Measurements from ENCODE around the gene GAS2.

Gene GAS2

GRCh38 chr11:22715971-22716370 is 49.6 kb downstream of the GAS2 start:
- Histone ChIP-seq H3K4me3 (ENCODE audit: insufficient read depth, low read length, poor library complexity, severe bottlenecking) (no peak overlapping the region), H3K79me2 (ENCODE audit: insufficient read depth, low read length) (no peaks in the 10 kb centered on the region), H3K9ac (ENCODE audit: low read length) (no peak overlapping the region), H3K4me2 (ENCODE audit: low read depth, low read length, poor library complexity, severe bottlenecking) (no peak overlapping the region), H3K36me3 (ENCODE audit: low read length) (no peaks in the 10 kb centered on the region), H2AFZ (ENCODE audit: low read depth, low read length, severe bottlenecking) (no peak overlapping the region), H3F3A (ENCODE audit: insufficient read depth) (no peaks in the 10 kb centered on the region), H4K20me1 (ENCODE audit: low read depth, low read length) (no peaks in the 10 kb centered on the region), H3K27me3 (ENCODE audit: low read length) (no peaks in the 10 kb centered on the region), H3K9me3 (ENCODE audit: insufficient read depth, low read length) (no peaks in the 10 kb centered on the region), H3K9me2 (replicated peaks; ENCODE audit: insufficient read depth, low read length) (no peaks in the 10 kb centered on the region), H3K27ac (ENCODE audit: low read depth, low read length) (no peak overlapping the region)
- TF ChIP-seq CTCF (IDR thresholded peaks at IDR 0.05; ENCODE audit: insufficient read depth, low read length, poor library complexity, severe bottlenecking) = no peak
- TF ChIP-seq EZH2phosphoT487 (conservative IDR thresholded peaks at IDR 0.05; ENCODE audit: low read length) = no peak

GRCh38 chr11:22720457-22720856 is 54.0 kb downstream of the GAS2 start:
- H3K9me2 ChIP-seq (replicated peaks; ENCODE audit: insufficient read depth, low read length) = no peaks in the 10 kb centered on the region
- no peaks in the 10 kb centered on the region for H3K27me3 ChIP-seq (ENCODE audit: low read length)
- no peaks in the 10 kb centered on the region for H3K9me3 ChIP-seq (ENCODE audit: insufficient read depth, low read length)
- no peaks in the 10 kb centered on the region for H3K36me3 ChIP-seq (ENCODE audit: low read length)
- no peak overlapping the region for H3K9ac ChIP-seq (ENCODE audit: low read length)
- no peaks in the 10 kb centered on the region for H4K20me1 ChIP-seq (ENCODE audit: low read depth, low read length)
- no peaks in the 10 kb centered on the region for H3K79me2 ChIP-seq (ENCODE audit: insufficient read depth, low read length)
- no peak overlapping the region for H3K4me2 ChIP-seq (ENCODE audit: low read depth, low read length, poor library complexity, severe bottlenecking)
- TF ChIP-seq CTCF (IDR thresholded peaks at IDR 0.05; ENCODE audit: insufficient read depth, low read length, poor library complexity, severe bottlenecking) (no peak), EZH2phosphoT487 (conservative IDR thresholded peaks at IDR 0.05; ENCODE audit: low read length) (no peak)
- no peaks in the 10 kb centered on the region for H3F3A ChIP-seq (ENCODE audit: insufficient read depth)
- no peak overlapping the region for H3K27ac ChIP-seq (ENCODE audit: low read depth, low read length)
- no peak overlapping the region for H2AFZ ChIP-seq (ENCODE audit: low read depth, low read length, severe bottlenecking)
- no peak overlapping the region for H3K4me3 ChIP-seq (ENCODE audit: insufficient read depth, low read length, poor library complexity, severe bottlenecking)

GRCh38 chr11:22723274-22723673 is 56.9 kb downstream of the GAS2 start:
- Histone ChIP-seq H3K27ac (ENCODE audit: low read depth, low read length) (no peak overlapping the region), H3K4me2 (ENCODE audit: low read depth, low read length, poor library complexity, severe bottlenecking) (no peak overlapping the region)

More at GRCh38 chr11:22723274-22723673, 56.9 kb downstream of the GAS2 start:
- H3K9ac ChIP-seq (ENCODE audit: low read length) = no peak overlapping the region
- no peaks in the 10 kb centered on the region for H3K9me3 ChIP-seq (ENCODE audit: insufficient read depth, low read length)
- no peaks in the 10 kb centered on the region for H3F3A ChIP-seq (ENCODE audit: insufficient read depth)
- no peak overlapping the region for H2AFZ ChIP-seq (ENCODE audit: low read depth, low read length, severe bottlenecking)
- no peak for TF ChIP-seq EZH2phosphoT487 (conservative IDR thresholded peaks at IDR 0.05; ENCODE audit: low read length)
- no peak for TF ChIP-seq CTCF (IDR thresholded peaks at IDR 0.05; ENCODE audit: insufficient read depth, low read length, poor library complexity, severe bottlenecking)
- no peak overlapping the region for H3K4me3 ChIP-seq (ENCODE audit: insufficient read depth, low read length, poor library complexity, severe bottlenecking)
- H3K79me2 ChIP-seq (ENCODE audit: insufficient read depth, low read length) = no peaks in the 10 kb centered on the region
- H3K27me3 ChIP-seq (ENCODE audit: low read length) = no peaks in the 10 kb centered on the region
- no peaks in the 10 kb centered on the region for H3K9me2 ChIP-seq (replicated peaks; ENCODE audit: insufficient read depth, low read length)
- H3K36me3 ChIP-seq (ENCODE audit: low read length) = no peaks in the 10 kb centered on the region
- no peaks in the 10 kb centered on the region for H4K20me1 ChIP-seq (ENCODE audit: low read depth, low read length)
